ENCODE results near the gene CAMK1D.

DNA sequence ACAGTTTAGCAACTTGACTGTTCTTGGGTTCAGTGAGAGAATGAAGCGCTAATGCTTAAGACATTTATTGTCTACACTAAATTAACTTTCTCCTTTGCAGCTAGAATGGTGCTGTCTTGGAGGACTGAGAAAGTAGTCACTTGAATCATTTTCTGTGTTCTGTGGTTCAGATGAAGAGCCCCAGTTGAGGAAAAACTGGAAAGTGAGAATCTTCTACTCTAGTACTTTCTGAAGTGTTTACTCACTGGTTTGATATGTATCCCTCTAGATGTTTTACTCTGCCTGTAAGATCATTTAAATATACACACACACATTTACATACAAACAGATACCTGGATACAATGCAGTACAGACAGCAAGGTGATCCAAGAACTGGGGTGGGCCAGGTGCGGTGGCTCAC lies 308.1 kb downstream of the CAMK1D start:
- TF ChIP-seq, protein P1, sequence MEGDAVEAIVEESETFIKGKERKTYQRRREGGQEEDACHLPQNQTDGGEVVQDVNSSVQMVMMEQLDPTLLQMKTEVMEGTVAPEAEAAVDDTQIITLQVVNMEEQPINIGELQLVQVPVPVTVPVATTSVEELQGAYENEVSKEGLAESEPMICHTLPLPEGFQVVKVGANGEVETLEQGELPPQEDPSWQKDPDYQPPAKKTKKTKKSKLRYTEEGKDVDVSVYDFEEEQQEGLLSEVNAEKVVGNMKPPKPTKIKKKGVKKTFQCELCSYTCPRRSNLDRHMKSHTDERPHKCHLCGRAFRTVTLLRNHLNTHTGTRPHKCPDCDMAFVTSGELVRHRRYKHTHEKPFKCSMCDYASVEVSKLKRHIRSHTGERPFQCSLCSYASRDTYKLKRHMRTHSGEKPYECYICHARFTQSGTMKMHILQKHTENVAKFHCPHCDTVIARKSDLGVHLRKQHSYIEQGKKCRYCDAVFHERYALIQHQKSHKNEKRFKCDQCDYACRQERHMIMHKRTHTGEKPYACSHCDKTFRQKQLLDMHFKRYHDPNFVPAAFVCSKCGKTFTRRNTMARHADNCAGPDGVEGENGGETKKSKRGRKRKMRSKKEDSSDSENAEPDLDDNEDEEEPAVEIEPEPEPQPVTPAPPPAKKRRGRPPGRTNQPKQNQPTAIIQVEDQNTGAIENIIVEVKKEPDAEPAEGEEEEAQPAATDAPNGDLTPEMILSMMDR (IDR thresholded peaks at IDR 0.05), result no peak
- no peak for TF ChIP-seq NFYB (CRISPR knock-in tag; conservative IDR thresholded peaks at IDR 0.05; ENCODE audit: low read depth)

All from WTC11 (cell line).